Measurements from ENCODE around the gene RSU1. TPM values are rescaled to one million over a fixed set of nuclear protein-coding genes. Genes with fewer than 3 reads are reported as not detected.

RSU1 gene
- total RNA-seq, 1 donor from 2014 or later, result 37.3 TPM

DNA sequence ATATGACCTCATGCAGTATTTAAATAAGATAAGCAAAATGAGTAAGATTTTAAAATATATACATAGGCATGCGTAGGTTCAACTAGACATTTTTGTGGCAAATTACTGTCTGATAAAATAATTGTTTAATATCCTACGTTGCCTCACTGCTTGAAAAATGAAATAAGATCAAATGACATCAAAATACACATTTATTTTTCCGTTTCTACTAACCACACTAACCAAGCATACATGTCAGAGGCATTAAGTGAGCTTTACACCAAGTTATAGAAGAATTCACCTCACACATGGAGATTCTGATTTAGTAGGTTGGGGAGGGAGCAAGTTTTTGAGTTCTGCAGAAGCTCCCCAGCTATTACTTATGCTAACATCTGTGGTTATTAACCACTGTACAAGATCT is 66.8 kb downstream of the RSU1 start:
- H3K4me1 Mint-ChIP-seq (ENCODE audit: unreplicated experiment), result no peaks in the 10 kb centered on the region
- H3K4me3 Mint-ChIP-seq, result no peak overlapping the region
- TF ChIP-seq, protein P1, sequence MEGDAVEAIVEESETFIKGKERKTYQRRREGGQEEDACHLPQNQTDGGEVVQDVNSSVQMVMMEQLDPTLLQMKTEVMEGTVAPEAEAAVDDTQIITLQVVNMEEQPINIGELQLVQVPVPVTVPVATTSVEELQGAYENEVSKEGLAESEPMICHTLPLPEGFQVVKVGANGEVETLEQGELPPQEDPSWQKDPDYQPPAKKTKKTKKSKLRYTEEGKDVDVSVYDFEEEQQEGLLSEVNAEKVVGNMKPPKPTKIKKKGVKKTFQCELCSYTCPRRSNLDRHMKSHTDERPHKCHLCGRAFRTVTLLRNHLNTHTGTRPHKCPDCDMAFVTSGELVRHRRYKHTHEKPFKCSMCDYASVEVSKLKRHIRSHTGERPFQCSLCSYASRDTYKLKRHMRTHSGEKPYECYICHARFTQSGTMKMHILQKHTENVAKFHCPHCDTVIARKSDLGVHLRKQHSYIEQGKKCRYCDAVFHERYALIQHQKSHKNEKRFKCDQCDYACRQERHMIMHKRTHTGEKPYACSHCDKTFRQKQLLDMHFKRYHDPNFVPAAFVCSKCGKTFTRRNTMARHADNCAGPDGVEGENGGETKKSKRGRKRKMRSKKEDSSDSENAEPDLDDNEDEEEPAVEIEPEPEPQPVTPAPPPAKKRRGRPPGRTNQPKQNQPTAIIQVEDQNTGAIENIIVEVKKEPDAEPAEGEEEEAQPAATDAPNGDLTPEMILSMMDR (conservative IDR thresholded peaks at IDR 0.05), result no peak
- no peaks in the 10 kb centered on the region for H3K9me3 Mint-ChIP-seq
- H3K36me3 Mint-ChIP-seq, result peaks cover 9% of the 10 kb centered on the region
- no peaks in the 10 kb centered on the region for H3K27me3 Mint-ChIP-seq
- H3K27ac Mint-ChIP-seq, result no peak overlapping the region
- no peak for DNase-seq (ENCODE audit: extremely low spot score, unreplicated experiment)

DNA sequence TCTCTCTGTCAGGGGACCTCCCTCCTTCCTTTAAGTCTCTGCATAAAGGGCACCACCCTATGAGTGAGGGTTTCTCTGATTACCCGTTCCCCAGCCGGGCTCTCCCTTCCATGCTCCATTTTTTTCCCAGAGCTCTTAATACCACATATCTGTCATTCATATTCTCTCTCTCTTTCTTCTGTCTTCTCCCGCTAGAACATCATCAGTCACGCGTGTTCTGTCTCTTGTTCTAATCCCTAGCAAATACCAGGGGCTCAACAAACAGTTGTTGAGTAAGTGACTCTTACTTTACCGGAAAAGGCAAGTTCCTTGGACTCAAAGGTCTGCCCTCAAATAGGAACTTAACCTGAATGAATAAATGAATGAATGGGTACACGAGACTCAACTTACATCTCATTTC is 68.5 kb downstream of the RSU1 start:
- no peak overlapping the region for H3K4me3 Mint-ChIP-seq
- TF ChIP-seq, protein P1 (conservative IDR thresholded peaks at IDR 0.05), result no peak
- no peaks in the 10 kb centered on the region for H3K4me1 Mint-ChIP-seq (ENCODE audit: unreplicated experiment)
- no peaks in the 10 kb centered on the region for H3K9me3 Mint-ChIP-seq
- peaks cover 12% of the 10 kb centered on the region for H3K36me3 Mint-ChIP-seq
- no peak overlapping the region for H3K27ac Mint-ChIP-seq
- no peak for DNase-seq (ENCODE audit: extremely low spot score, unreplicated experiment)
- H3K27me3 Mint-ChIP-seq, result no peaks in the 10 kb centered on the region

DNA sequence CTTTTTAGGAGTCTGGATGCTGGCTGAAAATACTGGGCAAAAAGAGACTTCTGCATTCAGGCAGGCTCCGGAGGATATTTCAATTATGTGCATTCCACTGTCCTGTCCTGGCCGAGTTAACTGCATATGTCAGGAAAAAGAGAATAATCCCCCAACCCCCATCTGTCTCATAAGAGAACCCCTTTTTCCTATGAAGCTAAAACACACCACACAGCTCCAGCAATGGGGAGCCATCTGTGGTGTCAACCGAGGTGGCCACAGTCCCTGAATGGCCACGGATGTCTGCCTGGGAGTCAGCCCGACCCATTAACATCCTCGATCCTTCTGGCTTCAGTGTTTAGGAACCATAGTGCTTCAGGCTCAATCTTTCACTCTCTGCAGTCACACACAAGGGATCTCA is 70.4 kb downstream of the RSU1 start:
- no peaks in the 10 kb centered on the region for H3K27me3 Mint-ChIP-seq
- H3K27ac Mint-ChIP-seq, result no peak overlapping the region
- TF ChIP-seq, protein P1 (conservative IDR thresholded peaks at IDR 0.05), result no peak
- no peak overlapping the region for H3K4me3 Mint-ChIP-seq
- no peaks in the 10 kb centered on the region for H3K9me3 Mint-ChIP-seq
- no peaks in the 10 kb centered on the region for H3K4me1 Mint-ChIP-seq (ENCODE audit: unreplicated experiment)
- H3K36me3 Mint-ChIP-seq, result peaks cover 8% of the 10 kb centered on the region
- DNase-seq (ENCODE audit: extremely low spot score, unreplicated experiment), result no peak

DNA sequence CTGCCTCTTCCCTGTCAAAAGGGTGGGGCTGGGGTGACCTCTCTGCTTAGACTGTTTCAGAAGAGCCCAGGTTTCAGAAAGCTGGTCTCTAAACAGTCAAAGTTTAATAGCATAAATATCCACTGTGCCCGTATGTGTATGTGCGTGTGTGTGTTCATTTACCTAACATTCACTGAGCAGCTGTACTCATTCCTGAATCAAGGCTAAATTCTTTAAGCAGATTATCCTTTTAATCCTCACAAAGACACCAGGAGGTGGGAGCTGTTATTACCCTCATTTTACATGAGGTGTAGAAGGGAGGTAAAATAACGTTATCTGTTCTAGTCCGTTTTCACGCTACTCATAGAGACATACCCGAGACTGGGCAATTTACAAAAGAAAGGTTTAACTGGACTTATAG is 72.2 kb downstream of the RSU1 start:
- TF ChIP-seq, protein P1 (conservative IDR thresholded peaks at IDR 0.05), result no peak
- Mint-ChIP-seq H3K9me3 (no peaks in the 10 kb centered on the region), H3K4me3 (no peak overlapping the region), H3K4me1 (ENCODE audit: unreplicated experiment) (no peaks in the 10 kb centered on the region), H3K36me3 (peaks cover 3% of the 10 kb centered on the region), H3K27ac (no peak overlapping the region), H3K27me3 (no peaks in the 10 kb centered on the region)
- DNase-seq (ENCODE audit: extremely low spot score, unreplicated experiment), result no peak

DNA sequence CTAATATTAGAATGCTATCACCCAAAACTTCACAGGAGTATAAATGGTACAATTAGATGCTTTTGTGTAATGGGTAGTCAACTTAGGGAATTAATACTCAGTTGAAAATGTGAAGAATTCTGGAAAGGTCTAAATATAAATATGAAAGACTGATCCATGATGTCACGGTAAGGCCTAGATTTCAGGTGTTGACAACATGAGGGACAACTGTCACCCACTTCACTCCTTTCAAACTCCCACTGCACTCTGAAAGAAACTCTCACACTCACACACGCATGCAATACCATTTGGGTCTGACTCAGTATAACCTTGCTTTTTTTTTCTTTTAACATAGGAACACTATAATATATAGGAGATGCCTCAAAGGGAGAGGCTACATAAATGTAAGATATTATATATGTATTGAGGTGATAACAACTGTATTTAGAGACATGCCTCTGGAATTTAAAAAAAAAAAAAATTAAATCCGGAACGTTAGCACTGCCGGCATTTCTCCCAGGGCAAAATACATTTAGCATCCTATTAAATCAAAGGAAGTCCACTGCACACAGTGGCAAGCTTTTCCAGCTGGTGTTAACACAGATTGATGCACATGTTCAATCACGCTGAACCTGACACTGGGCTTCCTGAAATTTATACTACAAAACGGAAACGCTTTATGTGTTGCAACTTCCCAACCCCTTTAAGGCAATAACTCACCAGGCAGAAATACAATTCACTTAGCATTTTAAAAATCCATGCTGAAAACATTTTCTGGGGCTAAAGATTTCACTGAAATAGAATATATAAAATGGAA is 74.9 kb downstream of the RSU1 start:
- Mint-ChIP-seq H3K27me3 (no peaks in the 10 kb centered on the region), H3K36me3 (peaks cover 14% of the 10 kb centered on the region), H3K4me3 (no peak overlapping the region), H3K27ac (no peak overlapping the region), H3K4me1 (ENCODE audit: unreplicated experiment) (no peaks in the 10 kb centered on the region), H3K9me3 (peaks cover 4% of the 10 kb centered on the region)
- no peak for DNase-seq (ENCODE audit: extremely low spot score, unreplicated experiment)
- TF ChIP-seq, protein P1 (conservative IDR thresholded peaks at IDR 0.05), result no peak
